ENCODE measurements around the gene ERC1.

DNA sequence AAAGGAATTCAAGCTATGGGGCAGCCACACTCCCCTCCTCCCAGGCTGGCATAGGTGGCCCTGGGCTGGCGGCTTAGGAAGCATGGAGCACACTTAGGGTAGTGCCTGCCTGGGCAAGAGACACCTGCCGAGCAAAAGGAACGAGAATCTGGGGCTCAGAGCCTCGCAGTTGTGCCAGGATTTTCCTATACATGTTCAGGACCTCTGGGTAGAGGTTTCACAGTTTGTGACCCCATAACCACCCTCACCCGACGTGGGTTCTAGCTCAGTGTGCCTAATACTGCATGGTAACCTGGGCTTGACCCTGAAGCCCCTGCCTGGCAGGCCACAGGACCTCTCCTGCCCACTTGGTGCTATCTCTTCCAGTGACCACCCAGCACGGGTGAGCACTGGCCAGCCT, 503.8 kb downstream of the ERC1 start:
- TF ChIP-seq, protein P1, sequence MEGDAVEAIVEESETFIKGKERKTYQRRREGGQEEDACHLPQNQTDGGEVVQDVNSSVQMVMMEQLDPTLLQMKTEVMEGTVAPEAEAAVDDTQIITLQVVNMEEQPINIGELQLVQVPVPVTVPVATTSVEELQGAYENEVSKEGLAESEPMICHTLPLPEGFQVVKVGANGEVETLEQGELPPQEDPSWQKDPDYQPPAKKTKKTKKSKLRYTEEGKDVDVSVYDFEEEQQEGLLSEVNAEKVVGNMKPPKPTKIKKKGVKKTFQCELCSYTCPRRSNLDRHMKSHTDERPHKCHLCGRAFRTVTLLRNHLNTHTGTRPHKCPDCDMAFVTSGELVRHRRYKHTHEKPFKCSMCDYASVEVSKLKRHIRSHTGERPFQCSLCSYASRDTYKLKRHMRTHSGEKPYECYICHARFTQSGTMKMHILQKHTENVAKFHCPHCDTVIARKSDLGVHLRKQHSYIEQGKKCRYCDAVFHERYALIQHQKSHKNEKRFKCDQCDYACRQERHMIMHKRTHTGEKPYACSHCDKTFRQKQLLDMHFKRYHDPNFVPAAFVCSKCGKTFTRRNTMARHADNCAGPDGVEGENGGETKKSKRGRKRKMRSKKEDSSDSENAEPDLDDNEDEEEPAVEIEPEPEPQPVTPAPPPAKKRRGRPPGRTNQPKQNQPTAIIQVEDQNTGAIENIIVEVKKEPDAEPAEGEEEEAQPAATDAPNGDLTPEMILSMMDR (IDR thresholded peaks at IDR 0.05; ENCODE audit: low read length), result no peak
- TF ChIP-seq EZH2 (optimal IDR thresholded peaks at IDR 0.05; ENCODE audit: low read depth, low read length), result no peak
- TF ChIP-seq EZH2phosphoT487 (IDR thresholded peaks at IDR 0.05; ENCODE audit: low read length), result no peak

Data from MM.1S (cell line).